ENCODE data around the gene IDI1.
"Not testable (repeated sequence)": the region's sequence is repeated elsewhere in the genome, so short reads cannot be mapped to it uniquely, and the experiment has no call there.

IDI1 gene

GRCh38 chr10:1070919-1071318, 22.0 kb upstream of the IDI1 start:
- DNase-seq (ENCODE audit: low read depth in 1 of 2, low spot score in 1 of 2), result peak in 1 of 2 experiments; percentile 9
- Histone ChIP-seq H3K27ac (replicated peaks) (peak overlapping the region; percentile 58), H3K4me3 (replicated peaks; ENCODE audit: insufficient read depth, low read length) (no peak overlapping the region), H3K27me3 (ENCODE audit: insufficient read depth, poor library complexity, severe bottlenecking) (no peaks in the 10 kb centered on the region)
- TF ChIP-seq, protein P1, sequence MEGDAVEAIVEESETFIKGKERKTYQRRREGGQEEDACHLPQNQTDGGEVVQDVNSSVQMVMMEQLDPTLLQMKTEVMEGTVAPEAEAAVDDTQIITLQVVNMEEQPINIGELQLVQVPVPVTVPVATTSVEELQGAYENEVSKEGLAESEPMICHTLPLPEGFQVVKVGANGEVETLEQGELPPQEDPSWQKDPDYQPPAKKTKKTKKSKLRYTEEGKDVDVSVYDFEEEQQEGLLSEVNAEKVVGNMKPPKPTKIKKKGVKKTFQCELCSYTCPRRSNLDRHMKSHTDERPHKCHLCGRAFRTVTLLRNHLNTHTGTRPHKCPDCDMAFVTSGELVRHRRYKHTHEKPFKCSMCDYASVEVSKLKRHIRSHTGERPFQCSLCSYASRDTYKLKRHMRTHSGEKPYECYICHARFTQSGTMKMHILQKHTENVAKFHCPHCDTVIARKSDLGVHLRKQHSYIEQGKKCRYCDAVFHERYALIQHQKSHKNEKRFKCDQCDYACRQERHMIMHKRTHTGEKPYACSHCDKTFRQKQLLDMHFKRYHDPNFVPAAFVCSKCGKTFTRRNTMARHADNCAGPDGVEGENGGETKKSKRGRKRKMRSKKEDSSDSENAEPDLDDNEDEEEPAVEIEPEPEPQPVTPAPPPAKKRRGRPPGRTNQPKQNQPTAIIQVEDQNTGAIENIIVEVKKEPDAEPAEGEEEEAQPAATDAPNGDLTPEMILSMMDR (IDR thresholded peaks at IDR 0.05; ENCODE audit: insufficient read depth, low read length), result no peak
- TF ChIP-seq GABPA (IDR thresholded peaks at IDR 0.05; ENCODE audit: low read depth), result no peak
- TF ChIP-seq SPI1 (IDR thresholded peaks at IDR 0.05; ENCODE audit: borderline replicate concordance, low read depth), result no peak
- no peak for TF ChIP-seq POLR2AphosphoS5 (IDR thresholded peaks at IDR 0.05; ENCODE audit: low read depth)
- TF ChIP-seq, protein P2, sequence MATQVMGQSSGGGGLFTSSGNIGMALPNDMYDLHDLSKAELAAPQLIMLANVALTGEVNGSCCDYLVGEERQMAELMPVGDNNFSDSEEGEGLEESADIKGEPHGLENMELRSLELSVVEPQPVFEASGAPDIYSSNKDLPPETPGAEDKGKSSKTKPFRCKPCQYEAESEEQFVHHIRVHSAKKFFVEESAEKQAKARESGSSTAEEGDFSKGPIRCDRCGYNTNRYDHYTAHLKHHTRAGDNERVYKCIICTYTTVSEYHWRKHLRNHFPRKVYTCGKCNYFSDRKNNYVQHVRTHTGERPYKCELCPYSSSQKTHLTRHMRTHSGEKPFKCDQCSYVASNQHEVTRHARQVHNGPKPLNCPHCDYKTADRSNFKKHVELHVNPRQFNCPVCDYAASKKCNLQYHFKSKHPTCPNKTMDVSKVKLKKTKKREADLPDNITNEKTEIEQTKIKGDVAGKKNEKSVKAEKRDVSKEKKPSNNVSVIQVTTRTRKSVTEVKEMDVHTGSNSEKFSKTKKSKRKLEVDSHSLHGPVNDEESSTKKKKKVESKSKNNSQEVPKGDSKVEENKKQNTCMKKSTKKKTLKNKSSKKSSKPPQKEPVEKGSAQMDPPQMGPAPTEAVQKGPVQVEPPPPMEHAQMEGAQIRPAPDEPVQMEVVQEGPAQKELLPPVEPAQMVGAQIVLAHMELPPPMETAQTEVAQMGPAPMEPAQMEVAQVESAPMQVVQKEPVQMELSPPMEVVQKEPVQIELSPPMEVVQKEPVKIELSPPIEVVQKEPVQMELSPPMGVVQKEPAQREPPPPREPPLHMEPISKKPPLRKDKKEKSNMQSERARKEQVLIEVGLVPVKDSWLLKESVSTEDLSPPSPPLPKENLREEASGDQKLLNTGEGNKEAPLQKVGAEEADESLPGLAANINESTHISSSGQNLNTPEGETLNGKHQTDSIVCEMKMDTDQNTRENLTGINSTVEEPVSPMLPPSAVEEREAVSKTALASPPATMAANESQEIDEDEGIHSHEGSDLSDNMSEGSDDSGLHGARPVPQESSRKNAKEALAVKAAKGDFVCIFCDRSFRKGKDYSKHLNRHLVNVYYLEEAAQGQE (IDR thresholded peaks at IDR 0.05; ENCODE audit: insufficient replicate concordance, low read depth), result no peak

DNA sequence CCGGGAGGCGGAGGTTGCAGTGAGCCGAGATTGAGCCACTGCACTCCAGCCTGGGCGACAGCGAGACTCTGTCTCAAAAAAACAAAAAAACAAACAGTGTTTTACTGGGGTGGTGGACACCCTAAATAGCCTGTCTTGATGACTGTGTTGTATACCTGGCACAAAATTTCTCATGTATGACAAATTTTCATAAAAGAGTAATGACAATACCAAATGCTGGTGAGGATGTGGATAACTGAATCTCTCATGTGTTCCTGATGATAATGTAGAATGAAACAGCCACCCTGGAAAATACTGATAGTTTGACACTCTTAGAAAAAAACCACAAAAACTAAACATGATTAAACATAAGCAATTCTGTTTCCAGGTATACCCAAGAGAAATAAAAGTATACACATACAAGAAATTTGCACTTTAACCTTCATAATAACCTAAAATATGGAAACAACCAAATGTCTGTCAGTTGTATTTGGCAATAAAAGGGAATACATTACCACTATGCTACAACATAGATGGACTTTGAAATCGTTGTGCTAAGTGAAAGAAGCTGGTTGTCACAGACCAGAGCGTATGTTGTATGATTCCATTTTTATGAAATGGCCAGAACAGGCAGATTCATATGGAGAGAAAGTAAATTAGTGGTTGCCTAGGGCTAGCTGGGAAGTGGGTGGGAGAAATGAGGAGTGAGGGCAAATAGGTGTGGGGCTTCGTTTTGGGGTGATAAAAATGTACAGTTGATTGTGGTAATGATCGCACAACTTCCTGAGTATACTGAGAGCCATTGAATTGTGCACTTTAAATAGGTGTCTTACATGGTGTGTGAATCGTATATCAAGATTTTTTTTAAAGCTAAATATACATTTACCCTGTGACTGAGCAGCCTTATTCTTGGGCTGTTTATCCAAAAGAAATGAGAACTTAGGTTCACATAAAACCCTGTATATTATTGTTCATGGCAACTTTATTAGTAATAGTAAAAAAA, 19.8 kb upstream of the IDI1 start:
- no peak for DNase-seq (ENCODE audit: low read depth in 1 of 2, low spot score in 1 of 2)
- H3K27me3 ChIP-seq (ENCODE audit: insufficient read depth, poor library complexity, severe bottlenecking), result no peaks in the 10 kb centered on the region
- no peak overlapping the region for H3K4me3 ChIP-seq (replicated peaks; ENCODE audit: insufficient read depth, low read length)
- H3K27ac ChIP-seq (replicated peaks), result peak overlapping the region; percentile 58
- TF ChIP-seq, protein P1 (IDR thresholded peaks at IDR 0.05; ENCODE audit: insufficient read depth, low read length), result no peak

DNA sequence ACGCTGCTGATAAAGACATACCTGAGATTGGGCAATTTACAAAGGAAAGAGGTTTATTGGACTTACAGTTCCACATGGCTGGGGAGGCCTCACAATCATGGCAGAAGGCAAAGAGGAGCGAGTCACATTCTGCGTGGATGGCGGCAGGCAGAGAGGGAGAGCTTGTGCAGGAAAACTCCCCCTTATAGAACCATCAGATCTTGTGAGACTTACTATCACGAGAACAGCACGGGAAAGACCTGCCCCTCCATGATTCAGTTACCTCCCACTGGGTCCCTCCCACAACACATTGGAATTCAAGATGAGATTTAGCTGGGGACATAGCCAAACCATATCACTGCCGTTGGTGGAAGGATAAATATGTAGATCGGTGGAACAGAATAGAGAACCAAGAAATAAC, 17.8 kb upstream of the IDI1 start:
- not testable (repeated sequence) for H3K4me3 ChIP-seq (replicated peaks; ENCODE audit: insufficient read depth, low read length); H3K27ac ChIP-seq (replicated peaks); DNase-seq (ENCODE audit: low read depth in 1 of 2, low spot score in 1 of 2); H3K27me3 ChIP-seq (ENCODE audit: insufficient read depth, poor library complexity, severe bottlenecking)

- Histone ChIP-seq H3K27me3 (ENCODE audit: insufficient read depth, poor library complexity, severe bottlenecking) (no peaks in the 10 kb centered on the region), H3K27ac (replicated peaks) (no peak overlapping the region), H3K4me3 (replicated peaks; ENCODE audit: insufficient read depth, low read length) (no peak overlapping the region)
- DNase-seq (ENCODE audit: low read depth in 1 of 2, low spot score in 1 of 2), result no peak
- TF ChIP-seq, protein P1 (IDR thresholded peaks at IDR 0.05; ENCODE audit: insufficient read depth, low read length), result no peak
- TF ChIP-seq, protein P2 (IDR thresholded peaks at IDR 0.05; ENCODE audit: insufficient replicate concordance, low read depth), result no peak
- TF ChIP-seq GABPA (IDR thresholded peaks at IDR 0.05; ENCODE audit: low read depth) (no peak), POLR2AphosphoS5 (IDR thresholded peaks at IDR 0.05; ENCODE audit: low read depth) (no peak), SPI1 (IDR thresholded peaks at IDR 0.05; ENCODE audit: borderline replicate concordance, low read depth) (no peak)
These were observed 16.0 kb upstream of the IDI1 start for GRCh38 chr10:1064964-1065247.

Data from HL-60 (cell line).